ENCODE measurements around the gene NPEPPS.

The NPEPPS gene

DNA sequence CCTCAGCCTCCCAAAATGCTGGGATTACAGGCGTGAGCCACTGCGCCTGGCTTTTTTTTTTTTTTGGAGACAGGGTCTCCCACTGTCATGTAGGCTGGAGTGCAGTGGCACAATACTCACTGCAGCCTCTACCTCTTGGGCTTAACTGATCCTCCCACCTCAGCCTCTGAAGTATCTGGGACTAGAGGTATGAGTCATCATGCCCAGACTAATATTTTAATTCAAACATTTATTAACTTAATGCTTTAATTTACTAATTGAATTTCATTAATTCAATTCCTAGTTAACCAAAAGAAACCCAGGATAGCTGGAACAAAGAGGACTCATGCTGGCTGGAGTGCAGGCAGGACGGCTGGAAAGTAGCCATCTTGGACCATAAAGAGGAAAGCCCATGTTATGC is 104.8 kb downstream of the NPEPPS start:
- ChIA-PET CTCF (interaction anchor here (0.5 to 1.4 kb wide), 3 partner anchors 17 to 659 kb away, joined by 3 read pairs; no protein-coding TSS in a partner anchor), POLR2A (interaction anchor here (0.7 to 3.2 kb wide), 3 partner anchors 13 to 344 kb away, joined by 3 to 28 read pairs (median 4); partner anchors contain the start of gene KPNB1)
- TF ChIP-seq, protein P1, sequence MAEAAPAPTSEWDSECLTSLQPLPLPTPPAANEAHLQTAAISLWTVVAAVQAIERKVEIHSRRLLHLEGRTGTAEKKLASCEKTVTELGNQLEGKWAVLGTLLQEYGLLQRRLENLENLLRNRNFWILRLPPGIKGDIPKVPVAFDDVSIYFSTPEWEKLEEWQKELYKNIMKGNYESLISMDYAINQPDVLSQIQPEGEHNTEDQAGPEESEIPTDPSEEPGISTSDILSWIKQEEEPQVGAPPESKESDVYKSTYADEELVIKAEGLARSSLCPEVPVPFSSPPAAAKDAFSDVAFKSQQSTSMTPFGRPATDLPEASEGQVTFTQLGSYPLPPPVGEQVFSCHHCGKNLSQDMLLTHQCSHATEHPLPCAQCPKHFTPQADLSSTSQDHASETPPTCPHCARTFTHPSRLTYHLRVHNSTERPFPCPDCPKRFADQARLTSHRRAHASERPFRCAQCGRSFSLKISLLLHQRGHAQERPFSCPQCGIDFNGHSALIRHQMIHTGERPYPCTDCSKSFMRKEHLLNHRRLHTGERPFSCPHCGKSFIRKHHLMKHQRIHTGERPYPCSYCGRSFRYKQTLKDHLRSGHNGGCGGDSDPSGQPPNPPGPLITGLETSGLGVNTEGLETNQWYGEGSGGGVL (tag by site-specific recombination; IDR thresholded peaks at IDR 0.05), result no peak
- TF ChIP-seq, protein P2, sequence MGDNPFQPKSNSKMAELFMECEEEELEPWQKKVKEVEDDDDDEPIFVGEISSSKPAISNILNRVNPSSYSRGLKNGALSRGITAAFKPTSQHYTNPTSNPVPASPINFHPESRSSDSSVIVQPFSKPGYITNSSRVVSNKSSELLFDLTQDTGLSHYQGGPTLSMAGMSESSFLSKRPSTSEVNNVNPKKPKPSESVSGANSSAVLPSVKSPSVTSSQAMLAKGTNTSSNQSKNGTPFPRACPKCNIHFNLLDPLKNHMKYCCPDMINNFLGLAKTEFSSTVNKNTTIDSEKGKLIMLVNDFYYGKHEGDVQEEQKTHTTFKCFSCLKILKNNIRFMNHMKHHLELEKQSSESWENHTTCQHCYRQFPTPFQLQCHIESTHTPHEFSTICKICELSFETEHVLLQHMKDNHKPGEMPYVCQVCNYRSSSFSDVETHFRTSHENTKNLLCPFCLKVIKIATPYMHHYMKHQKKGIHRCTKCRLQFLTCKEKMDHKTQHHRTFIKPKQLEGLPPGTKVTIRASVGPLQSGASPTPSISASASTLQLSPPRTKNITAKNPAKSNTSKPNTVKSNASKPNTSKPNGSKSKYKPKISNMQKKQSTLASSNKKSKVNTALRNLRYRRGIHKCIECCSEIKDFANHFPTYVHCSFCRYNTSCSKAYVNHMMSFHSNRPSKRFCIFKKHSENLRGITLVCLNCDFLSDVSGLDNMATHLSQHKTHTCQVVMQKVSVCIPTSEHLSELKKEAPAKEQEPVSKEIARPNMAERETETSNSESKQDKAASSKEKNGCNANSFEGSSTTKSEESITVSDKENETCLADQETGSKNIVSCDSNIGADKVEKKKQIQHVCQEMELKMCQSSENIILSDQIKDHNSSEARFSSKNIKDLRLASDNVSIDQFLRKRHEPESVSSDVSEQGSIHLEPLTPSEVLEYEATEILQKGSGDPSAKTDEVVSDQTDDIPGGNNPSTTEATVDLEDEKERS (tag by site-specific recombination; IDR thresholded peaks at IDR 0.05), result no peak
- TF ChIP-seq, protein P3, sequence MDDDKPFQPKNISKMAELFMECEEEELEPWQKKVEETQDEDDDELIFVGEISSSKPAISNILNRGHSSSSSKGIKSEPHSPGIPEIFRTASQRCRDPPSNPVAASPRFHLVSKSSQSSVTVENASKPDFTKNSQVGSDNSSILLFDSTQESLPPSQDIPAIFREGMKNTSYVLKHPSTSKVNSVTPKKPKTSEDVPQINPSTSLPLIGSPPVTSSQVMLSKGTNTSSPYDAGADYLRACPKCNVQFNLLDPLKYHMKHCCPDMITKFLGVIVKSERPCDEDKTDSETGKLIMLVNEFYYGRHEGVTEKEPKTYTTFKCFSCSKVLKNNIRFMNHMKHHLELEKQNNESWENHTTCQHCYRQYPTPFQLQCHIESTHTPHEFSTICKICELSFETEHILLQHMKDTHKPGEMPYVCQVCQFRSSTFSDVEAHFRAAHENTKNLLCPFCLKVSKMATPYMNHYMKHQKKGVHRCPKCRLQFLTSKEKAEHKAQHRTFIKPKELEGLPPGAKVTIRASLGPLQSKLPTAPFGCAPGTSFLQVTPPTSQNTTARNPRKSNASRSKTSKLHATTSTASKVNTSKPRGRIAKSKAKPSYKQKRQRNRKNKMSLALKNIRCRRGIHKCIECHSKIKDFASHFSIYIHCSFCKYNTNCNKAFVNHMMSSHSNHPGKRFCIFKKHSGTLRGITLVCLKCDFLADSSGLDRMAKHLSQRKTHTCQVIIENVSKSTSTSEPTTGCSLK (tag by site-specific recombination; IDR thresholded peaks at IDR 0.05), result no peak
- TF ChIP-seq TRIM28 (IDR thresholded peaks at IDR 0.05; ENCODE audit: borderline replicate concordance, low read length) (no peak), ZNF202 (tag by site-specific recombination; IDR thresholded peaks at IDR 0.05; ENCODE audit: borderline replicate concordance) (no peak), PRDM1 (tag by site-specific recombination; IDR thresholded peaks at IDR 0.05) (no peak), MYNN (tag by site-specific recombination; IDR thresholded peaks at IDR 0.05; ENCODE audit: borderline replicate concordance) (no peak), ZNF558 (tag by site-specific recombination; IDR thresholded peaks at IDR 0.05) (no peak), ZNF211 (tag by site-specific recombination; IDR thresholded peaks at IDR 0.05; ENCODE audit: low read depth) (no peak), ZNF768 (tag by site-specific recombination; IDR thresholded peaks at IDR 0.05) (no peak), ZNF624 (tag by site-specific recombination; IDR thresholded peaks at IDR 0.05) (no peak), KLF9 (tag by site-specific recombination; IDR thresholded peaks at IDR 0.05; ENCODE audit: low read depth) (no peak), TCF7L2 (IDR thresholded peaks at IDR 0.05; ENCODE audit: borderline replicate concordance, low read depth, low read length) (no peak), ZNF629 (tag by site-specific recombination; IDR thresholded peaks at IDR 0.05) (no peak)
- TF ChIP-seq, protein P4, sequence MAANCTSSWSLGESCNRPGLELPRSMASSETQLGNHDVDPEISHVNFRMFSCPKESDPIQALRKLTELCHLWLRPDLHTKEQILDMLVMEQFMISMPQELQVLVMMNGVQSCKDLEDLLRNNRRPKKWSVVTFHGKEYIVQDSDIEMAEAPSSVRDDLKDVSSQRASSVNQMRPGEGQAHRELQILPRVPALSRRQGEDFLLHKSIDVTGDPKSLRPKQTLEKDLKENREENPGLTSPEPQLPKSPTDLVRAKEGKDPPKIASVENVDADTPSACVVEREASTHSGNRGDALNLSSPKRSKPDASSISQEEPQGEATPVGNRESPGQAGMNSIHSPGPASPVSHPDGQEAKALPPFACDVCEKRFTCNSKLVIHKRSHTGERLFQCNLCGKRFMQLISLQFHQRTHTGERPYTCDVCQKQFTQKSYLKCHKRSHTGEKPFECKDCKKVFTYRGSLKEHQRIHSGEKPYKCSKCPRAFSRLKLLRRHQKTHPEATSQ (tag by site-specific recombination; IDR thresholded peaks at IDR 0.05), result no peak
- TF ChIP-seq, protein P5, sequence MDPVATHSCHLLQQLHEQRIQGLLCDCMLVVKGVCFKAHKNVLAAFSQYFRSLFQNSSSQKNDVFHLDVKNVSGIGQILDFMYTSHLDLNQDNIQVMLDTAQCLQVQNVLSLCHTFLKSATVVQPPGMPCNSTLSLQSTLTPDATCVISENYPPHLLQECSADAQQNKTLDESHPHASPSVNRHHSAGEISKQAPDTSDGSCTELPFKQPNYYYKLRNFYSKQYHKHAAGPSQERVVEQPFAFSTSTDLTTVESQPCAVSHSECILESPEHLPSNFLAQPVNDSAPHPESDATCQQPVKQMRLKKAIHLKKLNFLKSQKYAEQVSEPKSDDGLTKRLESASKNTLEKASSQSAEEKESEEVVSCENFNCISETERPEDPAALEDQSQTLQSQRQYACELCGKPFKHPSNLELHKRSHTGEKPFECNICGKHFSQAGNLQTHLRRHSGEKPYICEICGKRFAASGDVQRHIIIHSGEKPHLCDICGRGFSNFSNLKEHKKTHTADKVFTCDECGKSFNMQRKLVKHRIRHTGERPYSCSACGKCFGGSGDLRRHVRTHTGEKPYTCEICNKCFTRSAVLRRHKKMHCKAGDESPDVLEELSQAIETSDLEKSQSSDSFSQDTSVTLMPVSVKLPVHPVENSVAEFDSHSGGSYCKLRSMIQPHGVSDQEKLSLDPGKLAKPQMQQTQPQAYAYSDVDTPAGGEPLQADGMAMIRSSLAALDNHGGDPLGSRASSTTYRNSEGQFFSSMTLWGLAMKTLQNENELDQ (tag by site-specific recombination; IDR thresholded peaks at IDR 0.05; ENCODE audit: low read depth), result no peak
- H3K27ac ChIP-seq (ENCODE audit: extremely low read depth, low read depth, low read length), result no peak overlapping the region
- H3K36me3 ChIP-seq (ENCODE audit: control insufficient read depth in 2 of 2, insufficient read depth in 1 of 2, low read length in 2 of 2), result peaks cover 3 to 7% of the 10 kb centered on the region in 2 experiments; a peak in 2 of 3 replicates
- H3K4me1 ChIP-seq (ENCODE audit: control insufficient read depth, insufficient read depth, low read length), result no peaks in the 10 kb centered on the region
- no peaks in the 10 kb centered on the region for H3K9me3 ChIP-seq (ENCODE audit: control insufficient read depth, insufficient read depth, low read depth, low read length)
- H3K4me3 ChIP-seq (ENCODE audit: low read depth, low read length), result no peak overlapping the region

Data from HEK293 (cell line).